GM23338 (cell line): ENCODE results near the gene NTM. TPM values are rescaled to one million over a fixed set of nuclear protein-coding genes. Genes with fewer than 3 reads are reported as not detected.

Experiments
- ATAC-seq: fragments of 200-7000 bp; cut with Tn5 transposase; 3 replicates; pipeline ENCODE4 v1.9.1; 2020
- DNase-seq: peaks from one replicate; pipeline ENCODE4 v3.0.0-alpha.2; 2015; ENCODE audit warnings: low spot score
- H2AFZ ChIP-seq: fragments of 200-600 bp; sonication (generic); 2 replicates; pipeline ENCODE4 v1.8.0; 2016; ENCODE audit warnings: antibody characterized with exemption, mild to moderate bottlenecking, moderate library complexity
- H3F3A ChIP-seq: fragments of 200-600 bp; sonication (generic); replicated peaks from 2 replicates; pipeline ENCODE4 v1.8.0; 2017; ENCODE audit warnings: antibody characterized with exemption, mixed run types, low read depth
- H3K27ac ChIP-seq: fragments of 200-600 bp; sonication (generic); 2 replicates; pipeline ENCODE4 v1.6.1; 2016; ENCODE audit warnings: low read depth
- H3K27me3 ChIP-seq: fragments of 200-600 bp; sonication (generic); 2 replicates; pipeline ENCODE4 v1.8.0; 2016; ENCODE audit warnings: mild to moderate bottlenecking, mixed run types, moderate library complexity; ENCODE audit not compliant: insufficient read depth
- H3K36me3 ChIP-seq: fragments of 200-600 bp; sonication (generic); 2 replicates; pipeline ENCODE4 v1.8.0; 2016; ENCODE audit warnings: mild to moderate bottlenecking; ENCODE audit not compliant: insufficient read depth
- H3K4me1 ChIP-seq: fragments of 200-600 bp; sonication (generic); 2 replicates; pipeline ENCODE4 v1.8.0; 2016; ENCODE audit warnings: mild to moderate bottlenecking, moderate library complexity; ENCODE audit not compliant: insufficient read depth
- H3K4me2 ChIP-seq: fragments of 200-600 bp; sonication (generic); 2 replicates; pipeline ENCODE4 v1.7.1; 2017; ENCODE audit warnings: mixed run types
- H3K4me3 ChIP-seq: fragments of 200-600 bp; sonication (generic); 2 replicates; pipeline ENCODE4 v1.6.1; 2016; ENCODE audit warnings: mixed run types
- H3K79me2 ChIP-seq: fragments of 200-600 bp; sonication (generic); replicated peaks from 2 replicates; pipeline ENCODE4 v1.8.0; 2017; ENCODE audit warnings: mild to moderate bottlenecking; ENCODE audit not compliant: insufficient read depth
- H3K9me2 ChIP-seq: fragments of 200-600 bp; sonication (generic); 2 replicates; pipeline ENCODE4 v1.8.0; 2017; ENCODE audit not compliant: insufficient read depth
- H4K20me1 ChIP-seq: fragments of 200-600 bp; sonication (generic); replicated peaks from 2 replicates; pipeline ENCODE4 v1.8.0; 2017; ENCODE audit warnings: mild to moderate bottlenecking; ENCODE audit not compliant: insufficient read depth
- H3K27ac Mint-ChIP-seq: 2 replicates; pipeline ENCODE4 v1.8.0; 2020; ENCODE audit warnings: inconsistent platforms, mild to moderate bottlenecking, moderate library complexity, mixed read lengths
- H3K27me3 Mint-ChIP-seq: 3 replicates; pipeline ENCODE4 v1.8.0; 2022; ENCODE audit warnings: low read depth, mild to moderate bottlenecking, moderate library complexity, mixed read lengths, inconsistent platforms; ENCODE audit not compliant: insufficient read depth, poor library complexity
- H3K36me3 Mint-ChIP-seq: 3 replicates; pipeline ENCODE4 v1.8.0; 2021; ENCODE audit warnings: low read depth, mild to moderate bottlenecking, inconsistent platforms, moderate library complexity, mixed read lengths
- H3K4me1 Mint-ChIP-seq: 3 replicates; pipeline ENCODE4 v1.8.0; 2020; ENCODE audit warnings: mild to moderate bottlenecking, inconsistent platforms, mixed read lengths
- H3K4me3 Mint-ChIP-seq: 3 replicates; pipeline ENCODE4 v1.8.0; 2021; ENCODE audit warnings: moderate library complexity, mild to moderate bottlenecking, inconsistent platforms, mixed read lengths
- H3K9me3 Mint-ChIP-seq: 3 replicates; pipeline ENCODE4 v1.8.0; 2020; ENCODE audit warnings: moderate library complexity, mild to moderate bottlenecking, inconsistent platforms, mixed read lengths
- ETS1 ChIP-seq: IDR thresholded peaks from 2 replicates; pipeline ENCODE4 v1.6.1; 2016; ENCODE audit warnings: antibody characterized with exemption
- EZH2phosphoT487 ChIP-seq: fragments of 200-600 bp; sonication (generic); IDR thresholded peaks from one replicate; pipeline ENCODE4 v1.8.1; 2018; ENCODE audit warnings: antibody characterized with exemption; ENCODE audit not compliant: unreplicated experiment
- JUNB ChIP-seq: IDR thresholded peaks from one replicate; pipeline ENCODE4 v1.6.1; 2016; ENCODE audit warnings: antibody characterized with exemption; ENCODE audit not compliant: unreplicated experiment
- NANOG ChIP-seq: IDR thresholded peaks from 2 replicates; pipeline ENCODE4 v1.6.1; 2016; ENCODE audit warnings: antibody characterized with exemption, borderline replicate concordance
- POLR2AphosphoS5 ChIP-seq: IDR thresholded peaks from 2 replicates; pipeline ENCODE4 v1.6.1; 2016; ENCODE audit warnings: antibody characterized with exemption, low read depth
- ZNF462 ChIP-seq: fragments of 250-450 bp; sonication (Bioruptor Pico); IDR thresholded peaks from 2 replicates; pipeline ENCODE4 v1.5.0; 2020; ENCODE audit warnings: mild to moderate bottlenecking, moderate library complexity
- polyA plus RNA-seq: library from polyadenylated mRNA; unstranded; fragments of >200 nt; fragmentation: Nextera tagmentation; extraction: Ambion mirVana; gene quantifications from 2 replicates; pipeline ENCODE4 v1.2.1, GENCODE V29; 2016
- total RNA-seq: library from RNA; depleted of rRNA; stranded (reverse); fragments of >200 nt; shearing (Covaris generic); gene quantifications from 2 replicates; pipeline ENCODE4 v1.2.3, GENCODE V29; 2014
- TF ChIP-seq, protein P1 (sequence below): IDR thresholded peaks from one replicate; pipeline ENCODE4 v1.6.1; 2018; ENCODE audit warnings: antibody characterized with exemption; ENCODE audit not compliant: unreplicated experiment

Gene NTM
- total and polyA plus RNA-seq, 2 experiments from 2014 or later, result 10.6 to 14.6 TPM

DNA sequence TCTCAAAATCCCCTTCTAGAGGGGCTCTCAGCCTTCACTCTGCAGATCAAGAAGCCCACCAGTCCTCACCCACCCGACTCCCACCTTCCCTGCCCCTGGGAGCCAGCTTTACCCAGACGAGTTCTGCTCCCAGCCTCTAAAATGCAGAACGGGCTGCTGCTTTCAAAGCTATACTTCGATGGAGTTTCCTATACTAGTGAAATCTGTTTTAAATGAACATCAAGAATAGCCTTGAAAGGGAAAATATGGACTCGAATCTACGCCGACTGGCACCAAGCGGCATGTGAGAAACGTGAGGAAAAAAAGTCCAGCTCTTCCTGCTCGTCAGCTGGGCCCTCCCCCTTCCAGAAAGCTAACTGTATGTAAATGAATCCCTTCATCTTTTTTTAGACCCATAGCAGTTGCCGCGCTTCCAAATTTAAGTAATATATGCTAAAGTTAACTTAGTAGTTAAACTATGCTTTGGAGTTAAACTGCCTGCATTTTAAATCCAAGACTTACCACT, 211.7 kb downstream of the NTM start:
- no peak overlapping the region for H3K4me2 ChIP-seq
- H3K36me3 ChIP-seq, result no peaks in the 10 kb centered on the region
- no peak for ATAC-seq
- no peaks in the 10 kb centered on the region; the same call in 1 of the 2 replicates for H4K20me1 ChIP-seq
- Mint-ChIP-seq H3K4me3 (no peak overlapping the region), H3K36me3 (no peaks in the 10 kb centered on the region), H3K27ac (no peak overlapping the region), H3K4me1 (peaks cover 50% of the 10 kb centered on the region), H3K9me3 (no peaks in the 10 kb centered on the region; the same call in 2 of the 3 replicates), H3K27me3 (peaks cover 8% of the 10 kb centered on the region)
- H2AFZ ChIP-seq, result no peak overlapping the region
- TF ChIP-seq POLR2AphosphoS5 (no peak), EZH2phosphoT487 (no peak), ZNF462 (CRISPR knock-in tag) (no peak), JUNB (no peak)
- H3F3A ChIP-seq, result no peaks in the 10 kb centered on the region
- H3K4me3 ChIP-seq, result no peak overlapping the region
- no peak overlapping the region for H3K27ac ChIP-seq
- H3K79me2 ChIP-seq, result no peaks in the 10 kb centered on the region
- no peak for DNase-seq
- H3K4me1 ChIP-seq, result peaks cover 29% of the 10 kb centered on the region
- H3K27me3 ChIP-seq, result no peaks in the 10 kb centered on the region
- 0 out of 2 replicates have a peak, but pooled peaks cover 3% of the 10 kb centered on the region for H3K9me2 ChIP-seq

DNA sequence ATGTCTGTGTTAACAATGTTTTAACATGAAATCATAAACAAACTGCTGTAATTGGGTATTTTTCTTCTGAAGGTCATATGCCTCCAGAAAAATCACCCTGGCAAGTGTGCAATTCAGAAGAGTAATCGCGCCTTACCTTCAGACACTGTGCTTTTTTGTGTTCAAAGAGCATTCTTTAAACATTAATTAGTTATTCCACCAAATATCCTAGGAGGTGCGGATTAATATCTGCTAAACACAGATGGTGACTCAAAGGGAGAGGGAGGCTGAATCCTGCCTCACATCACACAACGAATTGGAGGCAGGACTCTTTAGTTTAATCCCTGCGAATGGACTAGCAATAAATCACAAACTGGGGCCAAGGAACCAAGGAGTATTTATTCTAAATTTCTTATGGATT, 213.0 kb downstream of the NTM start:
- no peaks in the 10 kb centered on the region for H3K36me3 Mint-ChIP-seq
- Histone ChIP-seq H3K27me3 (no peaks in the 10 kb centered on the region), H3K36me3 (no peaks in the 10 kb centered on the region), H2AFZ (no peak overlapping the region), H3K27ac (no peak overlapping the region), H3K79me2 (no peaks in the 10 kb centered on the region), H4K20me1 (no peaks in the 10 kb centered on the region; the same call in 1 of the 2 replicates), H3K4me1 (peaks cover 29% of the 10 kb centered on the region), H3K4me2 (no peak overlapping the region), H3K9me2 (0 out of 2 replicates have a peak, but pooled peaks cover 3% of the 10 kb centered on the region), H3F3A (no peaks in the 10 kb centered on the region), H3K4me3 (no peak overlapping the region)
- peaks cover 8% of the 10 kb centered on the region for H3K27me3 Mint-ChIP-seq
- H3K4me1 Mint-ChIP-seq, result peaks cover 53% of the 10 kb centered on the region
- H3K9me3 Mint-ChIP-seq, result no peaks in the 10 kb centered on the region; the same call in 2 of the 3 replicates
- no peak overlapping the region for H3K27ac Mint-ChIP-seq
- no peak overlapping the region for H3K4me3 Mint-ChIP-seq
- ATAC-seq (no peak), DNase-seq (no peak)
- TF ChIP-seq ETS1 (no peak), EZH2phosphoT487 (no peak), NANOG (no peak)
- TF ChIP-seq, protein P1, sequence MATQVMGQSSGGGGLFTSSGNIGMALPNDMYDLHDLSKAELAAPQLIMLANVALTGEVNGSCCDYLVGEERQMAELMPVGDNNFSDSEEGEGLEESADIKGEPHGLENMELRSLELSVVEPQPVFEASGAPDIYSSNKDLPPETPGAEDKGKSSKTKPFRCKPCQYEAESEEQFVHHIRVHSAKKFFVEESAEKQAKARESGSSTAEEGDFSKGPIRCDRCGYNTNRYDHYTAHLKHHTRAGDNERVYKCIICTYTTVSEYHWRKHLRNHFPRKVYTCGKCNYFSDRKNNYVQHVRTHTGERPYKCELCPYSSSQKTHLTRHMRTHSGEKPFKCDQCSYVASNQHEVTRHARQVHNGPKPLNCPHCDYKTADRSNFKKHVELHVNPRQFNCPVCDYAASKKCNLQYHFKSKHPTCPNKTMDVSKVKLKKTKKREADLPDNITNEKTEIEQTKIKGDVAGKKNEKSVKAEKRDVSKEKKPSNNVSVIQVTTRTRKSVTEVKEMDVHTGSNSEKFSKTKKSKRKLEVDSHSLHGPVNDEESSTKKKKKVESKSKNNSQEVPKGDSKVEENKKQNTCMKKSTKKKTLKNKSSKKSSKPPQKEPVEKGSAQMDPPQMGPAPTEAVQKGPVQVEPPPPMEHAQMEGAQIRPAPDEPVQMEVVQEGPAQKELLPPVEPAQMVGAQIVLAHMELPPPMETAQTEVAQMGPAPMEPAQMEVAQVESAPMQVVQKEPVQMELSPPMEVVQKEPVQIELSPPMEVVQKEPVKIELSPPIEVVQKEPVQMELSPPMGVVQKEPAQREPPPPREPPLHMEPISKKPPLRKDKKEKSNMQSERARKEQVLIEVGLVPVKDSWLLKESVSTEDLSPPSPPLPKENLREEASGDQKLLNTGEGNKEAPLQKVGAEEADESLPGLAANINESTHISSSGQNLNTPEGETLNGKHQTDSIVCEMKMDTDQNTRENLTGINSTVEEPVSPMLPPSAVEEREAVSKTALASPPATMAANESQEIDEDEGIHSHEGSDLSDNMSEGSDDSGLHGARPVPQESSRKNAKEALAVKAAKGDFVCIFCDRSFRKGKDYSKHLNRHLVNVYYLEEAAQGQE, result no peak
